Activated T-cell treated with anti-CD3 and anti-CD28 coated beads, Interleukin-2, amount 50 U/mL, for 4 hours (primary cell): Measurements from ENCODE around the gene EIF4B. TPM values are rescaled to one million over a fixed set of nuclear protein-coding genes. Genes with fewer than 3 reads are reported as not detected.

Experiments
- ATAC-seq, 2 donors: fragments of 200-7000 bp; cut with Tn5 transposase; one replicate each; pipeline ENCODE4 v1.10.0; 2021
- DNase-seq: peaks from one replicate; pipeline ENCODE4 v3.0.0-alpha.2; 2020
- H3K27me3 Mint-ChIP-seq: one replicate; pipeline ENCODE4 v1.8.0; 2021; ENCODE audit warnings: low read depth, mixed read lengths
- H3K36me3 Mint-ChIP-seq: one replicate; pipeline ENCODE4 v1.8.0; 2022; ENCODE audit warnings: mixed read lengths; ENCODE audit not compliant: insufficient read depth
- H3K4me1 Mint-ChIP-seq: one replicate; pipeline ENCODE4 v1.8.0; 2021; ENCODE audit warnings: low read depth, mixed read lengths
- H3K4me3 Mint-ChIP-seq: one replicate; pipeline ENCODE4 v1.8.0; 2021; ENCODE audit warnings: mild to moderate bottlenecking, moderate library complexity, mixed read lengths
- H3K9me3 Mint-ChIP-seq: one replicate; pipeline ENCODE4 v1.8.0; 2021; ENCODE audit warnings: mixed read lengths
- total RNA-seq, 3 donors: library from RNA; stranded (reverse); gene quantifications; one replicate each; pipeline ENCODE4 v1.2.1, GENCODE V29; 2021

The EIF4B gene
- total RNA-seq, 3 donors from 2014 or later, result 617 to 659 (median 632) TPM

GRCh38 chr12:53073881-53074280, 67.6 kb downstream of the EIF4B start:
- Mint-ChIP-seq H3K36me3 (peaks cover 38% of the 10 kb centered on the region), H3K9me3 (no peaks in the 10 kb centered on the region), H3K4me3 (no peak overlapping the region), H3K27me3 (no peaks in the 10 kb centered on the region), H3K4me1 (peaks cover 36% of the 10 kb centered on the region)
- no peak for ATAC-seq
- DNase-seq, result no peak

DNA sequence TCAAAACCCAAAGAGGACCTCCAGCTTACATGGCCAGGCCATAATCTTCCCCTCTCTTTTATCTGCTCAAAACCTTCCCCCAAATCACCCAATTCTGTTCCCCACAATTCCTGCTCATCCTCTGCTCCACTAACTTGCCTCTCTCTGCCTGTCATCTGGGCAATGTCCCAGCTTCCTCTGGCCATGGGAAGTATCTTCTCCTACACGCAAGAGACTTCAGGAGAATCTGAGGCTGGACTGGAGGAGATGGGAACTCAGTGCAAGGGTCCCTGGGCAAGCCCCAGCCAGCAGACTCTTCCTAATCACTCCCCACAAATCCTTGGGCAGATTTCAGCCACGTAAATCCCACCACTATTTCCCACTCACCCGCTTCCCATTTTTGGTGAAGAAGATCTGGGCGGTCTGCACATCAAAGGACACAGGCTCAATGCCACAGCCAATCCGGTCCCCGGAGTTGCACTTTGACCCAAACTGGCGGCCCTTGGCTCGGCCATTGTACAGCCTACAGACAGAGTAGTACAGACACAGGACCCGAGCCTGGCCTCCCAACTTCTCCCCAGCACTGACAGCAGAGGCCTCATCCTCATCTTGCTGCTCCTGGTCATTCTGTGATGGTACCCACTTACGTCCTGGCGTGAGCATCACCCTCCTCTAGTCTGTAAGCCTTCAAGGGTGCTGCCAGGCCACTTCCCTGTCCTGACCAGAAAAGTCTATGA, 68.2 kb downstream of the EIF4B start:
- DNase-seq, result no peak
- Mint-ChIP-seq H3K36me3 (peaks cover 38% of the 10 kb centered on the region), H3K4me1 (peaks cover 39% of the 10 kb centered on the region), H3K9me3 (no peaks in the 10 kb centered on the region), H3K4me3 (no peak overlapping the region), H3K27me3 (no peaks in the 10 kb centered on the region)
- ATAC-seq, result no peak

DNA sequence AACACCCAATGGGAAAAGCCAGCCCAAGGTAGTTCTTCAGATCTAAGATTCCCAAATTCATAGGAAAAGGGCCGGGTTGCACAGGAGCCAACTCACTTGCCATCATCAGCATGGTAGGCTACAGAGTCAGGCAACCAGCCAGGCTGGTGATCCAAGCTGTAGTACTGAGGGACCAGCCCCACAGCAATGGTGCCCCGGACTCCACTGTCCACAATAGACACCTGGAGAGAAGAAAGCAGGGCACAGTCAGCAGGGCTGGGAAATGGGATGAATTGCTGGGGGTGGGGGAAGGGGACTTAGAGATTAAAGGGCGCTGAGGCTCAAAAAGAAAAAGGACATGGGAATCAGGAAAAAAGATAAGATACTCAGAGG, 68.7 kb downstream of the EIF4B start:
- Mint-ChIP-seq H3K4me1 (peaks cover 43% of the 10 kb centered on the region), H3K9me3 (no peaks in the 10 kb centered on the region), H3K27me3 (no peaks in the 10 kb centered on the region), H3K36me3 (peaks cover 38% of the 10 kb centered on the region), H3K4me3 (no peak overlapping the region)
- ATAC-seq (no peak), DNase-seq (no peak)

- Mint-ChIP-seq H3K4me3 (peak overlapping the region; percentile 41), H3K4me1 (peaks cover 51% of the 10 kb centered on the region), H3K9me3 (no peaks in the 10 kb centered on the region), H3K36me3 (peaks cover 34% of the 10 kb centered on the region), H3K27me3 (no peaks in the 10 kb centered on the region)
- no peak for ATAC-seq
- no peak for DNase-seq
Observed at GRCh38 chr12:53076461-53076860, 70.2 kb downstream of the EIF4B start.

DNA sequence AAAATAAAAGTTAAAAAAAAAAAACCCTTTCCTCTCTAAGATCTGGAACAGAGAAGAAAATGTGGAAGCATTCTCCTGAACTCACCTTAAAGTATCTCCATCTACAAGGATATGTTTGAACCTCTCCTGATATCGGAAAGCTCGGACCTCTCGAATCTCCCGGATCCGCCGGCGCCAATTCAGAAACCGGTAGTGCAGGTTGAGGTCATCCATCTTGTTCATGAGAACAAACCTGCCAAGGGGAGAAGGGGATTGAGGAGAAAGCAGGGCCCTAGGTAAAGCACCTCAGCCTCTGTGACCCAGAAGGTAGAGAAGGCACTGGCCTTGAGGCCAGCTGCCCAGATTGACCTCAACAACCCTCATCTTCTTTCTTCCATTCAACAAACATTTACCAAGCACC, 70.8 kb downstream of the EIF4B start:
- peaks cover 30% of the 10 kb centered on the region for H3K36me3 Mint-ChIP-seq
- peaks cover 50% of the 10 kb centered on the region for H3K4me1 Mint-ChIP-seq
- no peaks in the 10 kb centered on the region for H3K27me3 Mint-ChIP-seq
- DNase-seq, result no peak
- H3K9me3 Mint-ChIP-seq, result no peaks in the 10 kb centered on the region
- H3K4me3 Mint-ChIP-seq, result peak overlapping the region; percentile 89
- ATAC-seq, result no peak

DNA sequence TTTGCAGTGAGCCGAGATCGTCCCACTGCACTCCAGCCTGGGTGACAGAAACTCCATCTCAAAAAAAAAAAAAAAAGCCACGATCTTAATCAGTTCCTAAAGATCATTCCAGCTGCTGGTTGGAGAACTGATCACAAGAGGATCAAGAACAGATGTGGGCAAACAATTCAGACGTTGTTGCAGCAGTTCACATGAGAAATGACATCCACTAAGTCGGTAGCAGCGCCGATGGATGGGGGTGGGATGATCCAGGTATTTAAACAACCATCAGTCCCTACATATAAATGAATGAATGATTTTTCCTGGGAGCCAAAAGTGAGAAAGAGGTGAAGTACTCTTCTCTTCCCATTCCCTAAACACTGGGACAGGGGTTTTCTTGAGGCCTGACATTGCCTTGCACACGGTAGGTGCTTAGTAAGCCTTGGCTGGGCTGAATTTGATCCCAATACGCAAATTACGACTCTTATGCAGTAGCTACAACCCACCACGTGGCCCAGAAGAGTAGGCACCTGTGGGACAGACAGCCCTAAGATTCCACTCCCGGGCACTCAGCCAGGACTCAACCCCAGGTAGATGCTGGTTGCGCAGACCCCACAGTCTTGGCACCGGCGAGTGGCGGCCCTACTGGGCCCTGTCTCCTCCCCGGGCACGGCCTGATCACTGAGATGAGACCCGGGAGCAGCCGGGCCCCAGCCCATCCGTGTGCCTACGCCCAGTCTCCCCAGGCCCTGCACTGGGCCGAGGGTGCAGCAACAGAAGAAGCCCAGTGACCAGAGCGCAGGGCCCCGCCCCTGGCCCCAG, 72.4 kb downstream of the EIF4B start:
- peaks cover 26% of the 10 kb centered on the region for H3K36me3 Mint-ChIP-seq
- ATAC-seq, result peak; percentile 23 to 26
- peak overlapping the region; percentile 89 for H3K4me3 Mint-ChIP-seq

GRCh38 chr12:53079226-53080117, 73.2 kb downstream of the EIF4B start, which contains the start of gene SPRYD3:
SPRYD3 (minus strand) TSS chr12:53079390; CDS start chr12:53079333, 57 bp downstream.
- H3K4me3 Mint-ChIP-seq, result peak within 1 kb of the TSS; percentile 89
- no peaks in the 10 kb centered on the region for H3K27me3 Mint-ChIP-seq
- H3K36me3 Mint-ChIP-seq, result peaks cover 20% of the 10 kb centered on the region
- peak; percentile 96 to 98 for ATAC-seq
- H3K4me1 Mint-ChIP-seq, result peaks cover 46% of the 10 kb centered on the region
- H3K9me3 Mint-ChIP-seq, result no peaks in the 10 kb centered on the region
- peak; percentile 94 for DNase-seq

More for the DNA sequence above, 72.4 kb downstream of the EIF4B start:
- no peaks in the 10 kb centered on the region for H3K27me3 Mint-ChIP-seq
- peak; percentile 39 for DNase-seq
- H3K9me3 Mint-ChIP-seq, result no peaks in the 10 kb centered on the region
- peaks cover 50% of the 10 kb centered on the region for H3K4me1 Mint-ChIP-seq

DNA sequence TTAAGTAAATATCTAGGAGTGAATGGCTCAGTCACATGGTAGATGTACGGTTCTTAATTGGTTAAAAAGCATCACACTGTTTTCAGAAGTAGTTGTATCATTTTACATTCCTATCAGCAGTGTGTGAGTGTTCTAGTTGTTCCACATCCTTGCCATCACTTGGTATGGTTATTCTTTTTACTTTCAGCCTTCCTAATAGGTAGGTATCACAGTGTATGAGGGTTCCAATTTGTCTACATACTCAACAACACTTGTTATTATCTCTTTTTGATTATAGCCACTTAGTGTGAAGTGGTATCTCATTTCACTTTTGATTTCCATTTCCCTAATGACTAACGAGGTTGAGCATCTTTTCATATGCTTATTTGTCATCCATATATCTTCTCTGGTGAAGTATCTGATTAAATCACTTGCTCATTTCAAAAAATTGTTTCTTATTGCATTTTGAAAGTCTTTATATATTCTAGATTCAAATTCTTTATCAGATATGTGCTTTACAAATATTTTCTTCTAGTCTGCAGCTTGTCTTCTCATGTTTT, 76.5 kb downstream of the EIF4B start:
- ATAC-seq (peak; percentile 2 to 5), DNase-seq (no peak)
- Mint-ChIP-seq H3K4me3 (no peak overlapping the region), H3K36me3 (no peaks in the 10 kb centered on the region), H3K9me3 (no peaks in the 10 kb centered on the region), H3K4me1 (peaks cover 28% of the 10 kb centered on the region), H3K27me3 (peaks cover 5% of the 10 kb centered on the region)

- H3K4me3 Mint-ChIP-seq, result no peak overlapping the region
- H3K36me3 Mint-ChIP-seq, result no peaks in the 10 kb centered on the region
Observed at GRCh38 chr12:53086361-53086760, 80.1 kb downstream of the EIF4B start.

DNA sequence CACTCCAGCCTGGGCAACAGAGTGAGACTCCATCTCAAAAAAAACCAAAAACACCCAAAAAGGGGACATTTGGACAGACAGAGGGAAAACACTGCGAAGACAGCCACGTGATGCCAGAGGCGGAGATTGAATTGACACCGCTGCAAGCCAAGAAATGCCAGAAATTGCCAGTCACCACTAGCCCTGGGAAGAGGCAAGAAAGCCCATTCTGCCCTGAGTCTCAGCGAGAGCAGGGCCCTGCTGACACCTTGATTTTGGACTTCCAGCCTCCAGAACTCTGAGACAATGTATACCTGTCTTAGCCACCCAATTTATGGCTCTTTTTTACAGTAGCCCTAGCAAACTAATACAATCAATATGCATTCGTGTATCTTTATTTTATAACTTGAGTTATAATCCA, 83.8 kb downstream of the EIF4B start:
- peaks cover 8% of the 10 kb centered on the region for H3K27me3 Mint-ChIP-seq

More at GRCh38 chr12:53086361-53086760, 80.1 kb downstream of the EIF4B start:
- no peak for DNase-seq
- no peak for ATAC-seq
- H3K9me3 Mint-ChIP-seq, result no peaks in the 10 kb centered on the region
- peaks cover 4% of the 10 kb centered on the region for H3K4me1 Mint-ChIP-seq
- peaks cover 8% of the 10 kb centered on the region for H3K27me3 Mint-ChIP-seq

GRCh38 chr12:53090554-53090953, 84.3 kb downstream of the EIF4B start:
- peaks cover 2% of the 10 kb centered on the region for H3K4me1 Mint-ChIP-seq

More for the DNA sequence above, 83.8 kb downstream of the EIF4B start:
- DNase-seq (no peak), ATAC-seq (no peak)
- H3K9me3 Mint-ChIP-seq, result no peaks in the 10 kb centered on the region
- no peaks in the 10 kb centered on the region for H3K4me1 Mint-ChIP-seq
- H3K36me3 Mint-ChIP-seq, result no peaks in the 10 kb centered on the region
- no peak overlapping the region for H3K4me3 Mint-ChIP-seq

DNA sequence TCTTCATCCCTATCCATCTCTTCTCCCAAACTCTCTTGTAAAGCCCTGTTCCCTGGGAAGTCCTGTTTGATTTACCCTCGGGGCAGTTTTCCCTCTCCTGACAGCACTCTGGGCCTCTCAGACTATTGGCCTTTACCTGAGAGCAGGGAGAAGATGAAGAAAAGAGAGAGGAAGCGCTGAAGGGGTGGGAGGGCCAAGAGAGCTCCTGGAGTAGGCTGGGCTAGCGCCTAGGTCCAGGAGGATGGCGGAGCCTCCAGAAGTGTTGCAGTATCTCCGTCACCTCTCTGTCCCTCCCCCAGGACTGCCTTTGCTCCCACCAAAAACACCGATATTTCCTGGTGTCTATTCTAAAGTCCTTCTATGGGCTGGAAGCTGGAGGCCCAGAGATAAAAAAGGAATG, 85.5 kb downstream of the EIF4B start:
- no peak for ATAC-seq
- Mint-ChIP-seq H3K4me1 (peaks cover 2% of the 10 kb centered on the region), H3K36me3 (no peaks in the 10 kb centered on the region), H3K9me3 (no peaks in the 10 kb centered on the region), H3K4me3 (no peak overlapping the region), H3K27me3 (peaks cover 7% of the 10 kb centered on the region)
- DNase-seq, result no peak

More at GRCh38 chr12:53090554-53090953, 84.3 kb downstream of the EIF4B start:
- DNase-seq (no peak), ATAC-seq (no peak)
- Mint-ChIP-seq H3K4me3 (no peak overlapping the region), H3K27me3 (peaks cover 7% of the 10 kb centered on the region), H3K9me3 (no peaks in the 10 kb centered on the region), H3K36me3 (no peaks in the 10 kb centered on the region)
